ENCODE data around the gene ATAD2B. TPM values are rescaled to one million over a fixed set of nuclear protein-coding genes. Genes with fewer than 3 reads are reported as not detected.
A peak's percentile ranks its signal among the peaks of the same experiment; 100 is the strongest.

The ATAD2B gene
- total and polyA plus RNA-seq, 12 donors = 2.2 to 11.8 (median 8.7) TPM

DNA sequence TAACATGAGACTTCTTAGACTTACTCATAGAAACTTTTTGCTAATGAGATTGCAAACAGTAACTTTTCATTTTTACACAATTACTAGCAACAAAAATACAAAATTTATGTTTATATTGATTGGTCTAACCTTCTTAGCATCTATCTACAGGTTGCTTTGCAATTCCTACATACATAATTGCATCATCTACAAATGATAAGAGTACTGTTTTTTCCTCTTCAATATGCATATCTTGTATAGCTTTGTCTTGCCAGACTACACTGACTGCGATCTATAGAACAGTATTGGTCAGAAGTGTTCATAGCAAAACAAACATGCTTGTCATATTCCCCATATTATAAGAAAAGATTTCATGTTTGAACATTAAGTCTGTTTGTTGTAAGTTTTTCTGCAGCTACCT lies 87.9 kb downstream of the ATAD2B start:
- peaks cover 0 to 5% (median 0%) of the 10 kb centered on the region in 9 donors for H3K4me1 ChIP-seq
- TF ChIP-seq, protein P1, sequence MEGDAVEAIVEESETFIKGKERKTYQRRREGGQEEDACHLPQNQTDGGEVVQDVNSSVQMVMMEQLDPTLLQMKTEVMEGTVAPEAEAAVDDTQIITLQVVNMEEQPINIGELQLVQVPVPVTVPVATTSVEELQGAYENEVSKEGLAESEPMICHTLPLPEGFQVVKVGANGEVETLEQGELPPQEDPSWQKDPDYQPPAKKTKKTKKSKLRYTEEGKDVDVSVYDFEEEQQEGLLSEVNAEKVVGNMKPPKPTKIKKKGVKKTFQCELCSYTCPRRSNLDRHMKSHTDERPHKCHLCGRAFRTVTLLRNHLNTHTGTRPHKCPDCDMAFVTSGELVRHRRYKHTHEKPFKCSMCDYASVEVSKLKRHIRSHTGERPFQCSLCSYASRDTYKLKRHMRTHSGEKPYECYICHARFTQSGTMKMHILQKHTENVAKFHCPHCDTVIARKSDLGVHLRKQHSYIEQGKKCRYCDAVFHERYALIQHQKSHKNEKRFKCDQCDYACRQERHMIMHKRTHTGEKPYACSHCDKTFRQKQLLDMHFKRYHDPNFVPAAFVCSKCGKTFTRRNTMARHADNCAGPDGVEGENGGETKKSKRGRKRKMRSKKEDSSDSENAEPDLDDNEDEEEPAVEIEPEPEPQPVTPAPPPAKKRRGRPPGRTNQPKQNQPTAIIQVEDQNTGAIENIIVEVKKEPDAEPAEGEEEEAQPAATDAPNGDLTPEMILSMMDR (IDR thresholded peaks at IDR 0.05) = no peak
- H3K27me3 ChIP-seq = no peaks in the 10 kb centered on the region
- H3K9me3 ChIP-seq = no peaks in the 10 kb centered on the region
- no peak overlapping the region for H3K4me3 ChIP-seq
- intact Hi-C loops (cut with DNase I) = no loop called here
- WGBS, 2 donors = 95 to 98% methylated on average over 1 of the region's 1 CpG
- peaks cover 0 to 33% (median 0%) of the 10 kb centered on the region in 9 donors for H3K36me3 ChIP-seq
- H3K27ac ChIP-seq = no peak overlapping the region
- no peak for DNase-seq
- ATAC-seq = no peak

DNA sequence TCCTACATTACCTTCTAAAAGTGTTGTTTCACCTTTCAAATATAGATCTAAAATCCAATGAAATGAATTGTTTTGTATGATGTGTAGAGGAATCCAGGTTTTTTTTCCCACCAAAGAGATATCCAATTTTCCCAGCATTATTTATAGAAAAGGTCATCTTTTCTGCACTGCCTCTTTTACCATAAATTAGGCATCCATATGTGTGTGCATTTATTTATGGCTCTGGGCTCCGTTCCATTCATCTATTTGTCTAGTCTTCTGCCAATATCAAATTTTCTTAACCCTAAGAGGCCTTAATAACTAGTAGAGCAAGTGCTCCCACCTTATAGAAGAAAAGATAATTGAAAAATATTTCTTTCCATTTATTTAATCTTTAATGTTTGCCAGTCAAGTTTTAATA lies 88.3 kb downstream of the ATAD2B start:
- peaks cover 0 to 3% (median 0%) of the 10 kb centered on the region in 9 donors for H3K4me1 ChIP-seq
- H3K4me3 ChIP-seq = no peak overlapping the region
- no peak for ATAC-seq
- intact Hi-C loops (cut with DNase I) = no loop called here
- H3K27me3 ChIP-seq = no peaks in the 10 kb centered on the region
- no peak overlapping the region for H3K27ac ChIP-seq
- DNase-seq = no peak
- H3K36me3 ChIP-seq = peaks cover 0 to 33% (median 0%) of the 10 kb centered on the region in 9 donors
- no peaks in the 10 kb centered on the region for H3K9me3 ChIP-seq
- TF ChIP-seq, protein P1 (IDR thresholded peaks at IDR 0.05) = no peak
- 82 to 87% methylated on average over 1 of the region's 1 CpG for WGBS, 2 donors

DNA sequence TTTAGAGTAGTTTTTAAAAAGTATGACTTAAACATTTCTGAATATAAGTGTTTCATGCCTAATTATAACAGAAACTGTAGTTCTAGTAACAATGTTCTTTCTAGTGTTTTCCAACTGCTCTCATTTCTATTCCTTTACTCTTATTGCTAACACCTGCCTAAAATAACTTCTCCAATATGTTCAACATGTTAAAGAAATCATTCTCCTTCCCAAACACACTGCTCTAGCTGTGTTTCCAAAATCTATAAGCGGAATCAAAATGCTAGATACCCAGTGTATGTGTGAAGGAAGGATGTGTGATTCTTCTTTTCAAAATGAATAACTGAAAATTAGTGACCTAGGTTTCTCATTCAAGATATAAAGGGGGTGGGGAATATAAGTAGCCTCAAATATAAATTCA lies 89.1 kb downstream of the ATAD2B start:
- intact Hi-C loops (cut with DNase I) = no loop called here
- H3K27me3 ChIP-seq = no peaks in the 10 kb centered on the region
- TF ChIP-seq, protein P1 (IDR thresholded peaks at IDR 0.05) = no peak
- 95 to 100% methylated on average over 1 of the region's 1 CpG for WGBS, 2 donors
- ATAC-seq (no peak), DNase-seq (no peak)
- peaks cover 0 to 40% (median 0%) of the 10 kb centered on the region in 9 donors for H3K36me3 ChIP-seq
- no peaks in the 10 kb centered on the region for H3K4me1 ChIP-seq
- no peak overlapping the region for H3K4me3 ChIP-seq
- H3K27ac ChIP-seq = no peak overlapping the region
- no peaks in the 10 kb centered on the region for H3K9me3 ChIP-seq

DNA sequence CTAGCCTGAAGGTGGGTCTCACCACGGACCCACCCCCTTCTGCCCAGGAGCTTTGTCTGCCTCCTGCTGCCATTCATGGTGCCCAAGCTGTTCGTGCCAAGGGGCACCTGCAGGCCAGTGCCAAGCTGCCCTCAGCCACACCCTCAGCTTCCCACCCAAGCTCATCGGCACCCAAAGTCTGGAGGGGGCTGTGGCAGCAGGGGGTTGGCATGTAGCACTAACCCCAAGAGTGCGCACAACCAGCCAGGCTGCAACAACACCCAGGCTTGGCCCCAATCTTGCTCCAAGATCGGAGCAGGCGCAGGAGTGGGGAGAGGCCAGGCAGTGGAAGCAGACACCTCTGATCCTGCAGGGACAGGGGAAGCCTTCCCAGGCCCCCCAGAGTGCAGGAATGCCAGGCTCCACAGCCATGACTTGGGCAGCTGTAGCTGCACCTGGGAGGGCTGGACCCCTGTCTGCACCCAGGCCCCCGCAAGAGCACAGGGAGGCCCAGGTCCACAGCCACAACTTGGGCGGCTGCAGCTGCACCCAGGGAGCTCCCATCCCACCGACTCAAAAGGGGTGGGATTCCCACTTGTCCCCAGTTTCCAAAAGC lies 89.9 kb downstream of the ATAD2B start:
- H3K36me3 ChIP-seq = peaks cover 0 to 45% (median 0%) of the 10 kb centered on the region in 9 donors
- H3K9me3 ChIP-seq = no peaks in the 10 kb centered on the region
- DNase-seq = no peak
- intact Hi-C loops (cut with DNase I) = no loop called here
- 91 to 98% methylated on average over 9 of the region's 9 CpGs for WGBS, 2 donors
- TF ChIP-seq, protein P1 (IDR thresholded peaks at IDR 0.05) = no peak
- no peak overlapping the region for H3K4me3 ChIP-seq
- peak in 2 of 8 donors; percentile 24 to 30 for ATAC-seq
- no peak overlapping the region for H3K27ac ChIP-seq
- no peaks in the 10 kb centered on the region for H3K4me1 ChIP-seq
- no peaks in the 10 kb centered on the region for H3K27me3 ChIP-seq
